CD4-positive, alpha-beta T cell (primary cell): ENCODE measurements around the gene SEMA3E. TPM values are rescaled to one million over a fixed set of nuclear protein-coding genes. Genes with fewer than 3 reads are reported as not detected.

Source experiments
- ATAC-seq: fragments of 200-7000 bp; cut with Tn5 transposase; one replicate; pipeline ENCODE4 v1.10.0; 2022; ENCODE audit warnings: mild to moderate bottlenecking; ENCODE audit not compliant: poor library complexity
- CTCF ChIA-PET: fragments of 350-600 bp; sonication (Branson Sonifier 250); formaldehyde crosslinking; loops from one replicate; lab custom pipeline; 2021; ENCODE audit warnings: antibody characterized with exemption, inconsistent platforms; lab: Charles Lee
- POLR2A ChIA-PET: fragments of 350-600 bp; sonication (Branson Sonifier 250); formaldehyde crosslinking; loops from one replicate; lab custom pipeline; 2021; ENCODE audit warnings: antibody characterized with exemption, inconsistent platforms; lab: Charles Lee
- DNase-seq, 14 experiments: peaks; one replicate each; pipeline ENCODE4 v3.0.0-alpha.2; 2013 to 2020; ENCODE audit warnings: mixed read lengths in 2 of 14
- H3K27ac ChIP-seq, 2 donors: one replicate each; pipeline versions ENCODE4 v1.5.1 to v1.7.0; 2013; ENCODE audit warnings: low read length in 2 of 2, low read depth in 1 of 2, mild to moderate bottlenecking in 1 of 2
- H3K27me3 ChIP-seq, 2 experiments: 1 replicate in 1 of 2; 2 replicates in 1 of 2; pipeline versions ENCODE4 v1.6.1 to v1.7.0; 2013; ENCODE audit warnings: low read length in 2 of 2, control low read depth in 1 of 2, mild to moderate bottlenecking in 1 of 2, moderate library complexity in 1 of 2; ENCODE audit not compliant: insufficient read depth in 2 of 2, control insufficient read depth in 1 of 2
- H3K36me3 ChIP-seq: one replicate; pipeline ENCODE4 v1.6.1; 2013; ENCODE audit warnings: low read length, control low read depth; ENCODE audit not compliant: insufficient read depth
- H3K4me1 ChIP-seq: one replicate; pipeline ENCODE4 v1.6.1; 2013; ENCODE audit warnings: low read length, control low read depth; ENCODE audit not compliant: insufficient read depth
- H3K4me3 ChIP-seq: one replicate; pipeline ENCODE4 v1.5.1; 2013; ENCODE audit warnings: mild to moderate bottlenecking, low read length, moderate library complexity
- H3K9me3 ChIP-seq, 2 experiments: 1 replicate in 1 of 2; 2 replicates in 1 of 2; pipeline versions ENCODE4 v1.6.1 to v1.7.0; 2013; ENCODE audit warnings: low read length in 2 of 2, mild to moderate bottlenecking in 2 of 2, control low read depth in 1 of 2, moderate library complexity in 1 of 2; ENCODE audit not compliant: control insufficient read depth in 1 of 2, insufficient read depth in 1 of 2
- H3K27ac Mint-ChIP-seq: one replicate; pipeline ENCODE4 v1.8.0; 2020; ENCODE audit warnings: mixed read lengths
- H3K27me3 Mint-ChIP-seq: one replicate; pipeline ENCODE4 v1.8.0; 2021; ENCODE audit warnings: mixed read lengths
- H3K36me3 Mint-ChIP-seq: one replicate; pipeline ENCODE4 v1.8.0; 2021; ENCODE audit warnings: low read depth, mixed read lengths
- H3K4me1 Mint-ChIP-seq: one replicate; pipeline ENCODE4 v1.8.0; 2021; ENCODE audit warnings: low read depth, mixed read lengths
- H3K4me3 Mint-ChIP-seq: one replicate; pipeline ENCODE4 v1.8.0; 2020; ENCODE audit warnings: mild to moderate bottlenecking, mixed read lengths
- H3K9me3 Mint-ChIP-seq: one replicate; pipeline ENCODE4 v1.8.0; 2020; ENCODE audit warnings: mixed read lengths
- intact Hi-C, 2 experiments: fragments of 100-400 bp; cut with DNase I in 1 of 2; cut with micrococcal nuclease in 1 of 2; formaldehyde crosslinking; loops; one replicate each; pipeline versions ENCODE4 v1.15.1 to v1.9.0; 2023 to 2025; cut with DNase I, micrococcal nuclease
- total RNA-seq, 174 experiments: library from RNA in 2 of 174; stranded (reverse) in 2 of 174; gene quantifications; one replicate each; pipeline ENCODE4 v1.2.3 and lab custom pipeline; 2021 to 2026
- TF ChIP-seq, protein P1 (sequence below): fragments of 200-600 bp; IDR thresholded peaks from one replicate; pipeline ENCODE4 v1.8.0; 2022; ENCODE audit warnings: antibody characterized with exemption, mild to moderate bottlenecking

The SEMA3E gene
- total RNA-seq, 2 experiments from 2014 or later = not detected

DNA sequence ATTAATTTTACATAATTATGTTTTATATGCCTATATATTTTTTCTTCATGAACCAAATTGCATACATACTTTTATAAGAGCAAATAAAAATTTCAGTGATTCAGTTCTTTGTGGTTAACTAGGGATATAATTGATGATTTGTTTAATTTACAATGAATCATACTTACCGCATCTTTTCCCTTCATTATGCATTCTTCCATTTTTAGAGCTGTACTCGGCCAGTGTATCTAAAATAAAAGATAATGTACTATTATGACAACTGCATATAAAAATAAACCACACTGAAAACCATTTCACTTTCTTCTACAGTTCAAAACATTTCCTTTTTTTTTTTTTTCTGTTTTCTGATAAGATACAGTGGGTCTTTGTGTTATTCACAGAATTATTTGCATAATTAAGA lies 179.9 kb downstream of the SEMA3E start:
- ATAC-seq = no peak
- Histone ChIP-seq H3K4me3 (no peak overlapping the region), H3K27me3 (no peaks in the 10 kb centered on the region), H3K36me3 (no peaks in the 10 kb centered on the region), H3K4me1 (no peaks in the 10 kb centered on the region), H3K9me3 (peaks cover 0 to 3% of the 10 kb centered on the region in 2 experiments), H3K27ac (no peak overlapping the region)
- no peak overlapping the region for H3K4me3 Mint-ChIP-seq
- no peaks in the 10 kb centered on the region for H3K36me3 Mint-ChIP-seq
- H3K27me3 Mint-ChIP-seq = no peaks in the 10 kb centered on the region
- H3K9me3 Mint-ChIP-seq = peaks cover 5% of the 10 kb centered on the region
- ChIA-PET POLR2A (no interaction called here), CTCF (no interaction called here)
- TF ChIP-seq, protein P1, sequence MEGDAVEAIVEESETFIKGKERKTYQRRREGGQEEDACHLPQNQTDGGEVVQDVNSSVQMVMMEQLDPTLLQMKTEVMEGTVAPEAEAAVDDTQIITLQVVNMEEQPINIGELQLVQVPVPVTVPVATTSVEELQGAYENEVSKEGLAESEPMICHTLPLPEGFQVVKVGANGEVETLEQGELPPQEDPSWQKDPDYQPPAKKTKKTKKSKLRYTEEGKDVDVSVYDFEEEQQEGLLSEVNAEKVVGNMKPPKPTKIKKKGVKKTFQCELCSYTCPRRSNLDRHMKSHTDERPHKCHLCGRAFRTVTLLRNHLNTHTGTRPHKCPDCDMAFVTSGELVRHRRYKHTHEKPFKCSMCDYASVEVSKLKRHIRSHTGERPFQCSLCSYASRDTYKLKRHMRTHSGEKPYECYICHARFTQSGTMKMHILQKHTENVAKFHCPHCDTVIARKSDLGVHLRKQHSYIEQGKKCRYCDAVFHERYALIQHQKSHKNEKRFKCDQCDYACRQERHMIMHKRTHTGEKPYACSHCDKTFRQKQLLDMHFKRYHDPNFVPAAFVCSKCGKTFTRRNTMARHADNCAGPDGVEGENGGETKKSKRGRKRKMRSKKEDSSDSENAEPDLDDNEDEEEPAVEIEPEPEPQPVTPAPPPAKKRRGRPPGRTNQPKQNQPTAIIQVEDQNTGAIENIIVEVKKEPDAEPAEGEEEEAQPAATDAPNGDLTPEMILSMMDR = no peak
- intact Hi-C loops = no loop called here
- no peaks in the 10 kb centered on the region for H3K4me1 Mint-ChIP-seq
- no peak overlapping the region for H3K27ac Mint-ChIP-seq
- DNase-seq = no peak

DNA sequence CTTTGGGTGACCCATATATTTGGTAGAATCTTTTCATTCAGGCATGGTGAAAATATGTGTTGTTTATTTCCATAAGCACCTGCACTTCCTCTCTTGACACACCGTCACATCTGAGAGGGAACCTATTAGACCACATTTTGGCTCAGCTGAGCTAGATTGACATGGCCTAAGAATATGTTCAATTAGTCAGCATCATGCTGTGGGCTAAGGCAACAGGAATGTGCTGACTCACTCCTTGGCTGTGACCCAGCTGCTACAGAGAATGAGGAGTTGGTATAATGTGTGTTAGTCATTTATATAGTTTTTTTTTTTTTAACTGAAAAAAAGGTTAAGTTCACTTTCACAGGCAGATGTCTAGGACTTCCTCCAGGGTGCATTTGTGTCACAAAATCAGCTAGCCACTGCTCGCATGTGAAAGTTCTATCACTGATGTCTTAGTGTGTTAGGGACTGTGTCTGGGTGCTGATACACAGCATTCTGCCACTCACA lies 180.6 kb downstream of the SEMA3E start:
- H3K4me3 Mint-ChIP-seq = no peak overlapping the region
- H3K9me3 Mint-ChIP-seq = peaks cover 5% of the 10 kb centered on the region
- Histone ChIP-seq H3K4me1 (no peaks in the 10 kb centered on the region), H3K27ac (no peak overlapping the region), H3K9me3 (peaks cover 0 to 3% of the 10 kb centered on the region in 2 experiments), H3K4me3 (no peak overlapping the region), H3K27me3 (no peaks in the 10 kb centered on the region), H3K36me3 (no peaks in the 10 kb centered on the region)
- ATAC-seq (no peak), DNase-seq (no peak)
- H3K4me1 Mint-ChIP-seq = no peaks in the 10 kb centered on the region
- no peaks in the 10 kb centered on the region for H3K36me3 Mint-ChIP-seq
- H3K27ac Mint-ChIP-seq = no peak overlapping the region
- no peaks in the 10 kb centered on the region for H3K27me3 Mint-ChIP-seq
- intact Hi-C loops = no loop called here
- POLR2A ChIA-PET = no interaction called here
- CTCF ChIA-PET = no interaction called here
- TF ChIP-seq, protein P1 = no peak

DNA sequence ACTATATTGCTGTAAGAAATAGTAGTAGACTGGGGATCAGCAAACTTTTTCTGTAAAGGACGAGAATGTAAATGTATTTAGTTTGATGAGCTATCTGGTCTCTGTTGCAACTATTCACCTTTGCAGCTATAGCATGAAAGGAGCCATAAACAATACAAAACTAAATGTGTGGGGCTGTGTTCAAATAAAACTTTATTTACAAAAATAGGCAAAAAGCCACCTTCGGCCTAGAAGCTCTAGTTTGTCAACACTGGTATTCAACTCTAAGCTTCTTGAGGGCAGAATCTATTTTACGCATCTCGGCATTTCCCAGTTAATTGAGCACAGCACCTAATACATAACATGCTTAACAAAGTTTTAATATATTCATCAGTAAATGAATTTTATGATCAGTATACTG lies 181.4 kb downstream of the SEMA3E start:
- no peaks in the 10 kb centered on the region for H3K4me1 ChIP-seq
- H3K4me1 Mint-ChIP-seq = no peaks in the 10 kb centered on the region
- H3K36me3 ChIP-seq = no peaks in the 10 kb centered on the region
- TF ChIP-seq, protein P1 = no peak
- no peak overlapping the region for H3K4me3 Mint-ChIP-seq
- no peaks in the 10 kb centered on the region for H3K27me3 Mint-ChIP-seq
- H3K9me3 Mint-ChIP-seq = peaks cover 5% of the 10 kb centered on the region
- POLR2A ChIA-PET = no interaction called here
- H3K4me3 ChIP-seq = no peak overlapping the region
- DNase-seq (no peak), ATAC-seq (no peak)
- H3K27ac ChIP-seq = no peak overlapping the region
- intact Hi-C loops = no loop called here
- H3K9me3 ChIP-seq = peaks cover 0 to 3% of the 10 kb centered on the region in 2 experiments
- no peak overlapping the region for H3K27ac Mint-ChIP-seq
- CTCF ChIA-PET = no interaction called here
- H3K36me3 Mint-ChIP-seq = no peaks in the 10 kb centered on the region
- H3K27me3 ChIP-seq = no peaks in the 10 kb centered on the region
